Colonic mucosa (tissue), 4 donors: ENCODE data around the gene NOL4L. TPM values are rescaled to one million over a fixed set of nuclear protein-coding genes. Genes with fewer than 3 reads are reported as not detected.

Experiments
- DNase-seq: peaks from one replicate; pipeline ENCODE4 v3.0.0-alpha.2; 2020
- H3K27ac ChIP-seq: fragments of 200-600 bp; one replicate; pipeline ENCODE4 v1.8.0; 2021
- H3K27me3 ChIP-seq: fragments of 200-600 bp; one replicate; pipeline ENCODE4 v1.8.0; 2021
- H3K36me3 ChIP-seq: fragments of 200-600 bp; one replicate; pipeline ENCODE4 v1.8.0; 2021
- H3K4me1 ChIP-seq: fragments of 200-600 bp; one replicate; pipeline ENCODE4 v1.8.0; 2021; ENCODE audit warnings: mild to moderate bottlenecking
- H3K4me3 ChIP-seq: fragments of 200-600 bp; one replicate; pipeline ENCODE4 v1.8.0; 2021
- H3K9ac ChIP-seq, 2 donors: one replicate each; pipeline ENCODE4 v1.7.0; 2013; ENCODE audit warnings: control low read depth in 2 of 2, low read depth in 2 of 2, low read length in 2 of 2
- H3K9me3 ChIP-seq: fragments of 200-600 bp; one replicate; pipeline ENCODE4 v1.8.0; 2021
- CTCF ChIP-seq: fragments of 200-600 bp; IDR thresholded peaks from one replicate; pipeline ENCODE4 v1.8.0; 2022; ENCODE audit warnings: antibody characterized with exemption, mild to moderate bottlenecking
- intact Hi-C: fragments of 100-400 bp; cut with DNase I; formaldehyde crosslinking; loops from one replicate; pipeline ENCODE4 v1.14.1; 2022
- total RNA-seq, 2 donors: library from RNA; stranded (reverse); fragmentation: NEBNext Ultra II Directional in 1 of 2; extraction: Animal tissue kit (Norgen Biotek cat#: 25700) in 1 of 2; gene quantifications; one replicate each; pipeline ENCODE4 v1.2.1, GENCODE V29; 2021
- donor health status: healthy.
- donor health status: DM: no; HTN: no; CAD: no.
- donor health status: DM: no; HTN: no; CAD: no.

The NOL4L gene
- total RNA-seq, 2 donors from 2014 or later = 54.2 to 58.0 TPM

- no peaks in the 10 kb centered on the region for H3K27me3 ChIP-seq
- no peaks in the 10 kb centered on the region for H3K9me3 ChIP-seq
- H3K27ac ChIP-seq = no peak overlapping the region
- intact Hi-C loops = no loop called here
- H3K9ac ChIP-seq = no peak overlapping the region
- no peaks in the 10 kb centered on the region for H3K4me1 ChIP-seq
- no peak for DNase-seq
- peaks cover 34% of the 10 kb centered on the region for H3K36me3 ChIP-seq
- no peak for TF ChIP-seq CTCF
- H3K4me3 ChIP-seq = no peak overlapping the region
These were observed 145.9 kb downstream of the NOL4L start for GRCh38 chr20:32439132-32439829.

GRCh38 chr20:32438331-32438858 is 146.7 kb downstream of the NOL4L start:
- TF ChIP-seq CTCF = no peak
- Histone ChIP-seq H3K4me1 (no peaks in the 10 kb centered on the region), H3K36me3 (peaks cover 39% of the 10 kb centered on the region), H3K4me3 (no peak overlapping the region), H3K27ac (no peak overlapping the region), H3K27me3 (no peaks in the 10 kb centered on the region), H3K9ac (no peak overlapping the region), H3K9me3 (no peaks in the 10 kb centered on the region)
- DNase-seq = no peak
- intact Hi-C loops = no loop called here

GRCh38 chr20:32437391-32438074 is 147.6 kb downstream of the NOL4L start:
- H3K9ac ChIP-seq = no peak overlapping the region
- intact Hi-C loops = no loop called here
- H3K27me3 ChIP-seq = no peaks in the 10 kb centered on the region
- no peak overlapping the region for H3K27ac ChIP-seq
- no peaks in the 10 kb centered on the region for H3K9me3 ChIP-seq
- no peaks in the 10 kb centered on the region for H3K4me1 ChIP-seq
- no peak for TF ChIP-seq CTCF
- H3K4me3 ChIP-seq = no peak overlapping the region
- no peak for DNase-seq
- H3K36me3 ChIP-seq = peaks cover 31% of the 10 kb centered on the region

GRCh38 chr20:32436968-32437367 is 148.2 kb downstream of the NOL4L start:
- TF ChIP-seq CTCF = no peak
- H3K9ac ChIP-seq = no peak overlapping the region
- no peaks in the 10 kb centered on the region for H3K4me1 ChIP-seq
- peaks cover 28% of the 10 kb centered on the region for H3K36me3 ChIP-seq
- no peak overlapping the region for H3K27ac ChIP-seq
- H3K27me3 ChIP-seq = no peaks in the 10 kb centered on the region
- DNase-seq = no peak
- intact Hi-C loops = no loop called here
- no peak overlapping the region for H3K4me3 ChIP-seq
- H3K9me3 ChIP-seq = no peaks in the 10 kb centered on the region

GRCh38 chr20:32436142-32436861 is 148.8 kb downstream of the NOL4L start:
- TF ChIP-seq CTCF = no peak
- Histone ChIP-seq H3K27ac (no peak overlapping the region), H3K27me3 (no peaks in the 10 kb centered on the region), H3K4me3 (no peak overlapping the region), H3K36me3 (peaks cover 35% of the 10 kb centered on the region), H3K4me1 (no peaks in the 10 kb centered on the region), H3K9me3 (no peaks in the 10 kb centered on the region), H3K9ac (no peak overlapping the region)
- intact Hi-C loops = no loop called here
- DNase-seq = no peak
